Trophoblast cell (in vitro differentiated cells and primary cell): Measurements from ENCODE around the gene SKIC2.
"Not testable (repeated sequence)": the region's sequence is repeated elsewhere in the genome, so short reads cannot be mapped to it uniquely, and the experiment has no call there.

ENCODE experiments used
- DNase-seq, 2 donors: peaks; one replicate each; pipeline ENCODE4 v3.0.0-alpha.2; 2016
- H2AFZ ChIP-seq: 2 replicates; pipeline ENCODE4 v1.6.1; 2013; ENCODE audit warnings: low read length, moderate library complexity, mild to moderate bottlenecking; ENCODE audit not compliant: insufficient read depth, poor library complexity
- H2AK5ac ChIP-seq: 2 replicates; pipeline ENCODE4 v1.6.1; 2013; ENCODE audit warnings: mild to moderate bottlenecking, low read length
- H2BK120ac ChIP-seq: 2 replicates; pipeline ENCODE4 v1.6.1; 2013; ENCODE audit warnings: low read length, mild to moderate bottlenecking, moderate library complexity; ENCODE audit not compliant: insufficient read depth, poor library complexity
- H2BK12ac ChIP-seq: 2 replicates; pipeline ENCODE4 v1.6.1; 2013; ENCODE audit warnings: mild to moderate bottlenecking, low read length, moderate library complexity
- H2BK5ac ChIP-seq: 2 replicates; pipeline ENCODE4 v1.6.1; 2013; ENCODE audit warnings: low read length, low read depth, moderate library complexity, mild to moderate bottlenecking; ENCODE audit not compliant: poor library complexity
- H3K14ac ChIP-seq: 2 replicates; pipeline ENCODE4 v1.6.1; 2013; ENCODE audit warnings: mild to moderate bottlenecking, low read length
- H3K18ac ChIP-seq: 2 replicates; pipeline ENCODE4 v1.6.1; 2013; ENCODE audit warnings: mild to moderate bottlenecking, low read length
- H3K23ac ChIP-seq: 2 replicates; pipeline ENCODE4 v1.6.1; 2013; ENCODE audit warnings: low read length
- H3K27ac ChIP-seq: 2 replicates; pipeline ENCODE4 v1.5.1; 2013; ENCODE audit warnings: low read depth, mild to moderate bottlenecking, inconsistent platforms, low read length, moderate library complexity
- H3K27me3 ChIP-seq: 2 replicates; pipeline ENCODE4 v1.6.1; 2013; ENCODE audit warnings: inconsistent platforms, mild to moderate bottlenecking, low read length, moderate library complexity; ENCODE audit not compliant: insufficient read depth
- H3K36me3 ChIP-seq, 2 experiments: 1 replicate in 1 of 2; 2 replicates in 1 of 2; pipeline ENCODE4 v1.6.1; 2013; ENCODE audit warnings: low read length in 2 of 2, mild to moderate bottlenecking in 2 of 2, moderate library complexity in 1 of 2; ENCODE audit not compliant: insufficient read depth in 2 of 2, control insufficient read depth in 1 of 2
- H3K4ac ChIP-seq: 2 replicates; pipeline ENCODE4 v1.6.1; 2013; ENCODE audit warnings: low read depth, mild to moderate bottlenecking, low read length, moderate library complexity
- H3K4me1 ChIP-seq, 2 experiments: 1 replicate in 1 of 2; 2 replicates in 1 of 2; pipeline ENCODE4 v1.6.1; 2013; ENCODE audit warnings: low read length in 2 of 2, mild to moderate bottlenecking in 2 of 2, moderate library complexity in 1 of 2; ENCODE audit not compliant: insufficient read depth in 2 of 2, control insufficient read depth in 1 of 2
- H3K4me2 ChIP-seq: 2 replicates; pipeline ENCODE4 v1.6.1; 2013; ENCODE audit warnings: inconsistent platforms, mild to moderate bottlenecking, low read length, moderate library complexity
- H3K4me3 ChIP-seq: 2 replicates; pipeline ENCODE4 v1.5.1; 2013; ENCODE audit warnings: mild to moderate bottlenecking, low read depth, low read length, inconsistent platforms
- H3K79me1 ChIP-seq: one replicate; pipeline ENCODE4 v1.6.1; 2013; ENCODE audit warnings: low read length
- H3K79me2 ChIP-seq: 2 replicates; pipeline ENCODE4 v1.6.1; 2013; ENCODE audit warnings: low read length, mild to moderate bottlenecking; ENCODE audit not compliant: control insufficient read depth, insufficient read depth, poor library complexity
- H3K9ac ChIP-seq: 2 replicates; pipeline ENCODE4 v1.6.1; 2013; ENCODE audit warnings: mild to moderate bottlenecking, low read length
- H3K9me3 ChIP-seq: 2 replicates; pipeline ENCODE4 v1.6.1; 2013; ENCODE audit warnings: low read depth, mild to moderate bottlenecking, control low read depth, inconsistent platforms, low read length; ENCODE audit not compliant: insufficient read depth
- H4K12ac ChIP-seq: 2 replicates; pipeline ENCODE4 v1.6.1; 2013; ENCODE audit warnings: low read depth, mild to moderate bottlenecking, low read length, moderate library complexity
- H4K8ac ChIP-seq: 2 replicates; pipeline ENCODE4 v1.6.1; 2013; ENCODE audit warnings: low read depth, mild to moderate bottlenecking, low read length, moderate library complexity
- H4K91ac ChIP-seq: one replicate; pipeline ENCODE4 v1.6.1; 2013; ENCODE audit warnings: low read depth, mild to moderate bottlenecking, low read length, moderate library complexity
- WGBS: extraction: QIAGEN DNeasy Blood & Tissue Kit; methylation state at CpG from one replicate; pipeline ENCODE4 v1.1.7; 2013; ENCODE audit warnings: missing lambda C conversion rate; ENCODE audit not compliant: insufficient read length, insufficient coverage; ENCODE audit errors: extremely low coverage; 5-methylcytosine and 5-hydroxymethylcytosine counted together

The SKIC2 gene

DNA sequence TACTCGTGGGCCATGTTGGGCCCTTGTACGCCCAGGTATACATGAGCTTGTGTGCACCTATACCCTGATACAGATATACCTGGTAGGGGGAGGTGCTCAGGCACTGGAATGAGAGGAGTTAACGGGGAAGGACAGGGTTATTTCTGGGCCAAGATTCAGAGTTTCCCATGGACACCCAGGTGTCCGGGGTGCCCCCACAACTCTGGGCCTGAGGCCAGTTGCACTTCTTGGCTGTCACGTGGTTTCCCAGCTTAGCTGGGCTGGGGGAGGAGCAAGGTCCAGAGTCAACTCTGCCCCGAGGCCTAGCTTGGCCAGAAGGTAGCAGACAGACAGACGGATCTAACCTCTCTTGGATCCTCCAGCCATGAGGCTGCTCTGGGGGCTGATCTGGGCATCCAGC lies 22.8 kb downstream of the SKIC2 start, which contains the start of gene C4A:
Gene C4A, plus strand, starts transcription at position 314 of the 400 bp plus-strand sequence. Its CDS starts 51 bp downstream, at position 365.
- H2BK12ac ChIP-seq, H3K27me3 ChIP-seq, H3K79me2 ChIP-seq, H3K9me3 ChIP-seq, H2BK5ac ChIP-seq, H3K18ac ChIP-seq, H3K4ac ChIP-seq, H3K23ac ChIP-seq, H4K12ac ChIP-seq, H3K79me1 ChIP-seq, H3K14ac ChIP-seq, DNase-seq, H3K4me3 ChIP-seq, H3K9ac ChIP-seq, H2AK5ac ChIP-seq, H4K8ac ChIP-seq, H3K4me2 ChIP-seq, H4K91ac ChIP-seq, H2AFZ ChIP-seq, H2BK120ac ChIP-seq, H3K27ac ChIP-seq, H3K4me1 ChIP-seq, H3K36me3 ChIP-seq: not testable (repeated sequence)
- WGBS = no CpG with 5 or more reads among the region's 7 CpGs

DNA sequence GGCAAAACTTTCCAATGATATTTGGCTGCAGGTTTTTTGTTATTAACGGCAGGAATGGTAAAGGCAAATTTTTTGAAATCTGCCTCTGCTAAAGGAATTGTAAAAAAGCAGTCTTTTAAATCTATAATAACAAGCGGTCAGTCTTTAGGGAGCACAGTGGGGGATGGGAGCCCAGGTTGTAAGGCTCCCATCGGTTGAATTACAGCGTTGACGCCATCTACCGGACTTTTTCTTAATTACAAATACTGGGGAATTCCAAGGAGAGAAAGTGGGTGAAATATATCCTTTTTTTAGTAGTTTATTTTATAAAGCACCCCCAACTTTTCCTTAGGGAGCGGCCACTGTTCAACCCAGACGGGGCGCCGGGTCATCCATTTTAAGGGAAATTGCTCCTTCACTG lies 30.4 kb downstream of the SKIC2 start:
- not testable (repeated sequence) for H3K9me3 ChIP-seq, H3K79me2 ChIP-seq, H3K23ac ChIP-seq, H2BK12ac ChIP-seq, H3K27ac ChIP-seq, H3K9ac ChIP-seq, H3K79me1 ChIP-seq, H2BK5ac ChIP-seq, H3K4me3 ChIP-seq, H3K4me2 ChIP-seq, H2AFZ ChIP-seq, H3K36me3 ChIP-seq, H4K8ac ChIP-seq, H4K12ac ChIP-seq, H2BK120ac ChIP-seq, H4K91ac ChIP-seq, H3K18ac ChIP-seq, DNase-seq, H2AK5ac ChIP-seq, H3K4ac ChIP-seq, H3K14ac ChIP-seq, H3K4me1 ChIP-seq, H3K27me3 ChIP-seq
- whole genome bisulfite sequencing = no CpG with 5 or more reads among the region's 10 CpGs

DNA sequence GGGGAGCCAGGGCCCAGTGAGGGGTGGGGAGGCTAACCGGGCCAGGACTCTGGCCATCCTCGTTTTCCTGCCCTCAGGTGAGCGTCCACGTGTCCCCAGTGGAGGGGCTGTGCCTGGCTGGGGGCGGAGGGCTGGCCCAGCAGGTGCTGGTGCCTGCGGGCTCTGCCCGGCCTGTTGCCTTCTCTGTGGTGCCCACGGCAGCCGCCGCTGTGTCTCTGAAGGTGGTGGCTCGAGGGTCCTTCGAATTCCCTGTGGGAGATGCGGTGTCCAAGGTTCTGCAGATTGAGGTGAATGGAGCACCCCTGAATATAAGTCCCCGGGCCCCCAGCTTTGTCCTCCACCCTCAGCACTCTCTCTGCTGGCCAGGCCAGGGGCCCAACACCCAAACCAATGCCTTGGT lies 35.4 kb downstream of the SKIC2 start:
- not testable (repeated sequence) for H4K8ac ChIP-seq, H3K79me1 ChIP-seq, H4K91ac ChIP-seq, H3K9ac ChIP-seq, DNase-seq, H3K4me3 ChIP-seq, H2BK120ac ChIP-seq, H3K18ac ChIP-seq, H2AK5ac ChIP-seq, H3K4me2 ChIP-seq, H3K27me3 ChIP-seq, H3K79me2 ChIP-seq, H2BK12ac ChIP-seq, H3K27ac ChIP-seq, H3K4me1 ChIP-seq, H4K12ac ChIP-seq, H3K4ac ChIP-seq, H2AFZ ChIP-seq, H3K9me3 ChIP-seq, H3K36me3 ChIP-seq, H2BK5ac ChIP-seq, H3K23ac ChIP-seq, H3K14ac ChIP-seq
- no CpG with 5 or more reads among the region's 14 CpGs for WGBS

GRCh38 chr6:31996385-31996784 lies 37.4 kb downstream of the SKIC2 start:
- not testable (repeated sequence) for H2BK120ac ChIP-seq, H3K9me3 ChIP-seq, H2AFZ ChIP-seq, H3K4ac ChIP-seq, H3K14ac ChIP-seq, H3K27ac ChIP-seq, H4K12ac ChIP-seq, H3K79me1 ChIP-seq, H3K18ac ChIP-seq, H4K8ac ChIP-seq, H3K23ac ChIP-seq, H2AK5ac ChIP-seq, H3K4me3 ChIP-seq, H3K4me1 ChIP-seq, H3K27me3 ChIP-seq, DNase-seq, H4K91ac ChIP-seq, H3K79me2 ChIP-seq, H3K36me3 ChIP-seq, H3K9ac ChIP-seq, H3K4me2 ChIP-seq, H2BK12ac ChIP-seq, H2BK5ac ChIP-seq
- WGBS = no CpG with 5 or more reads among the region's 6 CpGs
